Liver (tissue), 3 donors: ENCODE results near the gene TMEM204.

Experiments
- EGR1 ChIP-seq, 2 donors: IDR thresholded peaks; 2 replicates each; pipeline ENCODE4 v1.6.1; 2016 to 2018; ENCODE audit warnings: antibody characterized with exemption in 2 of 2, low read depth in 2 of 2
- GABPA ChIP-seq, 2 donors: IDR thresholded peaks in 1 of 2; conservative IDR thresholded peaks in 1 of 2; 2 replicates each; pipeline ENCODE4 v1.6.1; 2016; ENCODE audit warnings: antibody characterized with exemption in 2 of 2, mild to moderate bottlenecking in 1 of 2, moderate library complexity in 1 of 2
- MAX ChIP-seq: IDR thresholded peaks from 2 replicates; pipeline ENCODE4 v1.6.1; 2016; ENCODE audit warnings: antibody characterized with exemption
- RAD21 ChIP-seq, 2 donors: IDR thresholded peaks; 2 replicates each; pipeline ENCODE4 v1.6.1; 2016; ENCODE audit warnings: antibody characterized with exemption in 2 of 2, mild to moderate bottlenecking in 2 of 2
- REST ChIP-seq: IDR thresholded peaks from 2 replicates; pipeline ENCODE4 v1.6.1; 2016; ENCODE audit warnings: antibody characterized with exemption, mild to moderate bottlenecking
- RXRA ChIP-seq, 2 donors: IDR thresholded peaks; 2 replicates each; pipeline ENCODE4 v1.6.1; 2017 to 2018; ENCODE audit warnings: antibody characterized with exemption in 2 of 2, mild to moderate bottlenecking in 1 of 2
- SP1 ChIP-seq: IDR thresholded peaks from 2 replicates; pipeline ENCODE4 v1.6.1; 2018; ENCODE audit warnings: antibody characterized with exemption, mild to moderate bottlenecking
- TAF1 ChIP-seq: conservative IDR thresholded peaks from 2 replicates; pipeline ENCODE4 v1.6.1; 2016; ENCODE audit warnings: antibody characterized with exemption, mild to moderate bottlenecking
- YY1 ChIP-seq: IDR thresholded peaks from 2 replicates; pipeline ENCODE4 v1.6.1; 2016; ENCODE audit warnings: antibody characterized with exemption, mild to moderate bottlenecking
- TF ChIP-seq, protein P1 (sequence below): fragments of 150-350 bp; IDR thresholded peaks from 2 replicates; pipeline ENCODE4 v1.5.1; 2017; ENCODE audit warnings: improper control_type of control experiment, low read depth, low read length; ENCODE audit not compliant: missing input control
- TF ChIP-seq, protein P2 (sequence below): IDR thresholded peaks from 2 replicates; pipeline ENCODE4 v1.6.1; 2016; ENCODE audit warnings: antibody characterized with exemption
- donor health status: healthy.
- donor health status: healthy.

DNA sequence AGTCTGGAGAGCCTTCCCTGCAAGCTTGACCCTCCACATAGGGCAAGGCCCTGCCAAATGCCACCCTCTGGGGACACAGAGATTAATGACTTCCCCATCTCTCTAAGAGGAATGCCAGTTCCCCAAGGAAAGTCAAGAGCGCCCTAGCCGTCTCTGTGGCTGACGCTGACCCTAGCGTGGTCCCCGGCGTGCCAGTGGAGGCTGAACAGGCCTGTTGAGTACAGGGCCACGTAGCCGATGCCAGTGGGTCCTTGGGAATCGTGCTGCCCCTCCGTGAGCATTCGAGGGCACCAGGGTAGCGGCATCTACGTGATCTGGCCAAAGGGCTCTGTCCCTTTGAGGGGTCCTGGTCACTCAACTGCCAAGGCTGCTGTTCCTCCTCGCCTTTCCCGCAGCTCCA is 17.2 kb downstream of the TMEM204 start:
- TF ChIP-seq, protein P1, sequence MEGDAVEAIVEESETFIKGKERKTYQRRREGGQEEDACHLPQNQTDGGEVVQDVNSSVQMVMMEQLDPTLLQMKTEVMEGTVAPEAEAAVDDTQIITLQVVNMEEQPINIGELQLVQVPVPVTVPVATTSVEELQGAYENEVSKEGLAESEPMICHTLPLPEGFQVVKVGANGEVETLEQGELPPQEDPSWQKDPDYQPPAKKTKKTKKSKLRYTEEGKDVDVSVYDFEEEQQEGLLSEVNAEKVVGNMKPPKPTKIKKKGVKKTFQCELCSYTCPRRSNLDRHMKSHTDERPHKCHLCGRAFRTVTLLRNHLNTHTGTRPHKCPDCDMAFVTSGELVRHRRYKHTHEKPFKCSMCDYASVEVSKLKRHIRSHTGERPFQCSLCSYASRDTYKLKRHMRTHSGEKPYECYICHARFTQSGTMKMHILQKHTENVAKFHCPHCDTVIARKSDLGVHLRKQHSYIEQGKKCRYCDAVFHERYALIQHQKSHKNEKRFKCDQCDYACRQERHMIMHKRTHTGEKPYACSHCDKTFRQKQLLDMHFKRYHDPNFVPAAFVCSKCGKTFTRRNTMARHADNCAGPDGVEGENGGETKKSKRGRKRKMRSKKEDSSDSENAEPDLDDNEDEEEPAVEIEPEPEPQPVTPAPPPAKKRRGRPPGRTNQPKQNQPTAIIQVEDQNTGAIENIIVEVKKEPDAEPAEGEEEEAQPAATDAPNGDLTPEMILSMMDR: no peak
- TF ChIP-seq, protein P2, sequence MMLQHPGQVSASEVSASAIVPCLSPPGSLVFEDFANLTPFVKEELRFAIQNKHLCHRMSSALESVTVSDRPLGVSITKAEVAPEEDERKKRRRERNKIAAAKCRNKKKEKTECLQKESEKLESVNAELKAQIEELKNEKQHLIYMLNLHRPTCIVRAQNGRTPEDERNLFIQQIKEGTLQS: no peak
- TF ChIP-seq YY1 (no peak), RXRA (IDR thresholded peaks at IDR 0.05) (no peak), REST (no peak), TAF1 (no peak), RAD21 (IDR thresholded peaks at IDR 0.05) (no peak), SP1 (no peak), GABPA (IDR thresholded peaks at IDR 0.05 in 1 of 2, conservative IDR thresholded peaks at IDR 0.05 in 1 of 2) (no peak), EGR1 (IDR thresholded peaks at IDR 0.05; ENCODE audit: low read depth in 2 of 2) (no peak), MAX (no peak)
